GM19467 (cell line): ENCODE data around the gene FIBIN.

ENCODE experiments used
- ATAC-seq: cut with Tn5 transposase; IDR thresholded peaks from one replicate; pipeline ENCODE4 v1.9.1; 2021; ENCODE audit warnings: mild to moderate bottlenecking, moderate library complexity; ENCODE audit not compliant: unreplicated experiment

FIBIN gene

GRCh38 chr11:27020751-27021150 is 26.8 kb downstream of the FIBIN start:
- ATAC-seq, result no peak

- ATAC-seq, result no peak
These were observed 28.8 kb downstream of the FIBIN start for GRCh38 chr11:27022659-27023251.

- ATAC-seq, result no peak
These were observed 31.0 kb downstream of the FIBIN start for GRCh38 chr11:27024865-27025264.

GRCh38 chr11:27025312-27025955 is 31.5 kb downstream of the FIBIN start:
- no peak for ATAC-seq

GRCh38 chr11:27025957-27026733 is 32.2 kb downstream of the FIBIN start:
- ATAC-seq, result no peak

- ATAC-seq, result no peak
These were observed 34.7 kb downstream of the FIBIN start for GRCh38 chr11:27028561-27028965.

GRCh38 chr11:27029966-27030365 is 36.1 kb downstream of the FIBIN start:
- no peak for ATAC-seq

GRCh38 chr11:27031754-27032153 is 37.8 kb downstream of the FIBIN start:
- no peak for ATAC-seq

GRCh38 chr11:27039873-27040272 is 46.0 kb downstream of the FIBIN start:
- no peak for ATAC-seq

GRCh38 chr11:27040302-27041115 is 46.6 kb downstream of the FIBIN start, which contains the start of gene BBOX1:
TSS of gene BBOX1 (plus strand) at chr11:27040815. CDS start at chr11:27055431, 14,616 bp downstream.
- ATAC-seq, result no peak

GRCh38 chr11:27041141-27041899 is 47.4 kb downstream of the FIBIN start:
- no peak for ATAC-seq
